Cerebellar cortex (tissue), 1 donor: ENCODE measurements around the gene REP15.
"Not testable (repeated sequence)": the region's sequence is repeated elsewhere in the genome, so short reads cannot be mapped to it uniquely, and the experiment has no call there.

Source experiments
- DNase-seq: peaks from one replicate; pipeline ENCODE4 v3.0.0-alpha.2; 2015; ENCODE audit warnings: low spot score

REP15 gene

DNA sequence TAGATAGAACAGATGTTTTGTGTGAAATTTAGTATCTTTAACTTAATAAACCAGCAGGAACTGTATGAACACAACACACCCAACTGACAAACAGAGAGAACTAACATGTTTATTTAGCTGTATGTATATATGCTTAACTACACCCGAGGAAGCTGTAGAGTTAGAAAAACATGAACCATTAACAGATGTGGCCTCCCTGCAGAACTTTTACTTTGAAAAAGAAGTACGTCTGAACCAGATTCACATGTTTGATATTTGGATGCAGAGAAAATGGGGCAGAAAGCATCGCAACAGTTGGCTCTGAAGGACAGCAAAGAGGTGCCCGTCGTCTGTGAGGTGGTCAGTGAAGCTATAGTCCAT is at the start of gene REP15:
TSS of gene REP15 (plus strand) at position 155 of the 360 bp plus-strand sequence. CDS start at position 271, 116 bp downstream.
- no peak for DNase-seq

GRCh38 chr12:27650011-27650410 is 46.2 kb upstream of the REP15 start:
- no peak for DNase-seq

DNA sequence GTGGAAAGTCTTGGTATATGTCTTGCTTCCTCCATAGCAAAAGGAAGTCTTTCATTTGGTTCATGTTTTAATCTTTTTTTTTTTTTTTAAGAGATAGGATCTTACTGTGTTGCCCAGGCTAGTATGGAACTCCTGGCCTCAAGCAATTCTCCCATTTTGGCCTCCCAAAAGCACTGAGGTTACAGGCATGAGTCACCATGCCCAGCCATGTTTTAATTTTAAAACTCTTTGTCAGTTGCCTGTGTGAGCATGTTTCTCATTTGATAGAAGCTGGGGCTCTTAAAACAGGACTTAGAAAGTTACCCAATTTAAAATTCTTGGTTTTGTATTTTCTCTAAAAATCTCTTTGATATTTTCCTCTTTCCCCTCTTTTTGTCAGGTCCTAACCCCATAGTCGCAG is 45.0 kb upstream of the REP15 start:
- DNase-seq = no peak

GRCh38 chr12:27652174-27652763 is 44.0 kb upstream of the REP15 start:
- peak; percentile 75 for DNase-seq

- no peak for DNase-seq
Measured at GRCh38 chr12:27653661-27654060, 42.6 kb upstream of the REP15 start.

GRCh38 chr12:27655476-27655875 is 40.8 kb upstream of the REP15 start:
- DNase-seq = not testable (repeated sequence)

DNA sequence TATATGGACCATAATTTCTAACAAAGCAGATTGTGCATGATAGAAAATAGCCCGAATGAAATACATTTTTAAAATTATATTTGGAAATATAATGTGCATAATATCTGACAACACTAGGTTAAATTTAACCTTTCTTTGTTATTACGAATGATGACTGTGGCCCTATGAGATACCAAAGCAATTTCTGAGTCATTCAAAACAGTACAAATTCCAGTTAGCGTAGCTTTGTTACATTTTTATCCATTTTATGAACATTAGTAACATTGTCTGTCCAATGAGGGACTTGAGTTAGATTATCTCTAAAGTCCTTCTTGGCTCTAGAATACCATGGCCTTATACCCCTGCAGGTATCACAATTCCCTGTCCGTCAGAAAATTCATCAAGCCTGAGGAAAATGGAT is 39.0 kb upstream of the REP15 start:
- no peak for DNase-seq

- DNase-seq = no peak
Measured at GRCh38 chr12:27665704-27666103, 30.5 kb upstream of the REP15 start.

GRCh38 chr12:27666510-27666909 is 29.7 kb upstream of the REP15 start:
- DNase-seq = no peak

GRCh38 chr12:27667540-27667939 is 28.7 kb upstream of the REP15 start:
- no peak for DNase-seq

DNA sequence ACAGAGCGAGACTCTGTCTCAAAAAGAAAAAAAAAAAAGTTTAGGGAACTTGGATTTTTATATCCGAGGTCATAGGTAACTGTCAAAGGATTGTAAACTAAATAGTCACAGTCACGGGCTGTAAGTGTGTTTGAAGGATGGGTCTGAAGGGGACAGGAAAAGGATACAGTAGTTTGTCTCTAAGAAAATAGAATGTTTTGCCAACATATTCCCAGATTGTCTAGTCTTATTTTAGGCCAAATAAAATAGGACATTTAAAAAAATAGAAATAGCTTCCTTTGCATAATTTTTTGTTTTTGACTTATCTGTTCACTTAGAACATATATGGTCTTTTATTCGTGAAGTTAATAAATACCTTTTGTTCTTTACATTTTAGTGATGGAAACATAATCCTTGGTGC is 24.2 kb upstream of the REP15 start:
- no peak for DNase-seq

- no peak for DNase-seq
Measured at GRCh38 chr12:27672643-27673042, 23.6 kb upstream of the REP15 start.

GRCh38 chr12:27673101-27673718 is 23.0 kb upstream of the REP15 start:
- DNase-seq = no peak

- DNase-seq = no peak
Measured at GRCh38 chr12:27674989-27675388, 21.3 kb upstream of the REP15 start.

GRCh38 chr12:27680619-27681018 is 15.6 kb upstream of the REP15 start:
- no peak for DNase-seq

- no peak for DNase-seq
Measured at GRCh38 chr12:27682534-27682933, 13.7 kb upstream of the REP15 start.

- no peak for DNase-seq
Measured at GRCh38 chr12:27685274-27685673, 11.0 kb upstream of the REP15 start.

DNA sequence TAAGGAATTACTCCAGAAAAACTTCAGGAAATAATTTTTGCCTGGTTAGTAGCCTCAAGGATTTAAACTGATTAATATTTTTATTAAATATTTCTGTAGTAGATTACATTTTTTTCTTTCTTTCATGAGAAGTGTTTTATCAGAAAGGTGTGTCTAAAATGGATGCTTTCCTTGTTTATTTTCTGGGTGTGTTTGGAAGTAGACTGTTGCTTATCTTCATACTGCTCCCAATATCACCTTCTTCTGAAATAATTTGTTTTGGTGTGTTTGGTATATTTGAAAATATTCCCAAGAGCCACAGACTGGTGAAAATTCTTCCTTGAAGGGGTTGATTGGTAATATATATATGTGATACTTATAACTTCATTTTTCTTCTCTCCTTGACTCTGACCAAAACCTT is 10.1 kb upstream of the REP15 start:
- no peak for DNase-seq

DNA sequence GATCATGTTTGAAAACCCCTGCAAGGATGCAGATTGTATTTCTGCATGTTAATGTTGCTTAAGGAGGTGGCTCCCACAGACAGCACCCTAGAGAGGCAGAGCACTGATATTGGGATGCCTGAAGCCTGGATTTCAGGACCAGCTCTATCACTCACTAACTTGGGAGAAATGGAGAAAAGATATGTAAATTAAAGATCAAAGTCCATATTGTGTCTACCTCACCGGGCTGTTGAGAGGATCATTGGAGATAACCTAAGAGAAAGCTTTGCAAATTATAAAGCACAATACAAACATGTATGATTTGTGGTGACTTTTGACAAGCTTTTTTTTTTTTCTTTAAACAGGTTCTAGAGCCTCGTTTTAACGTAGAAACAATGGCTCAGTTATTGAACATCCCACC is 7.6 kb upstream of the REP15 start:
- DNase-seq = no peak

DNA sequence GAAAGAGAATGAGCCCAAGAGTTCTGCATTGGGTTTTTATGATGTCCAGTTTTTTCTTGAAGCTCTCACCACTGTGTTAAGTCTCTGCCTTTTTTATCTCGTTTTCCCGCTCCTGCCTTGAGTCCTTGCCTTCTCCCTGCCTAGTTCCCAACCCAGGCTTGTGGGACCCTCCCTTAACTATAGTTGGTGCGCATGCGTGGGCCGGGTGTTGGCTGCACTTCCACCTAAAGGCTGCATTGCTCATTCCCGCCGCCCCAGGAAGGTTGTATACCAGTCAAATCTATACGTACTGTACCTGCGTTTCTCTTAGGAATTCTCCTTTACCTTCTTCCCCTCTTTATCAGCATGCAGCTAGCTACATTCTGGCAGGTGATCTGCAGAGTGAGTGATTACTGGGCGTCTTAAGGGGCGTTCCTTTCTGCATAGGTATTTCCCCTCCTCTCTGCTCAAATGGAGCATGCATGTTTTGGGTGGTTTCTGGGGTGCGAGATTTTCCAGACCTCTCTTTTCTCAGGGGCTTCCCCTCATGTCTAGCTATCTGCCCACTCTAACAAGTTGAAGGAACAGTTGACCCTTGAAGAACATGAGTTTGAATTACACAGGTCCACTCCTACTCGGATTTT is 6.6 kb upstream of the REP15 start:
- DNase-seq = no peak

GRCh38 chr12:27693403-27693802 is 2.8 kb upstream of the REP15 start:
- DNase-seq = no peak

DNA sequence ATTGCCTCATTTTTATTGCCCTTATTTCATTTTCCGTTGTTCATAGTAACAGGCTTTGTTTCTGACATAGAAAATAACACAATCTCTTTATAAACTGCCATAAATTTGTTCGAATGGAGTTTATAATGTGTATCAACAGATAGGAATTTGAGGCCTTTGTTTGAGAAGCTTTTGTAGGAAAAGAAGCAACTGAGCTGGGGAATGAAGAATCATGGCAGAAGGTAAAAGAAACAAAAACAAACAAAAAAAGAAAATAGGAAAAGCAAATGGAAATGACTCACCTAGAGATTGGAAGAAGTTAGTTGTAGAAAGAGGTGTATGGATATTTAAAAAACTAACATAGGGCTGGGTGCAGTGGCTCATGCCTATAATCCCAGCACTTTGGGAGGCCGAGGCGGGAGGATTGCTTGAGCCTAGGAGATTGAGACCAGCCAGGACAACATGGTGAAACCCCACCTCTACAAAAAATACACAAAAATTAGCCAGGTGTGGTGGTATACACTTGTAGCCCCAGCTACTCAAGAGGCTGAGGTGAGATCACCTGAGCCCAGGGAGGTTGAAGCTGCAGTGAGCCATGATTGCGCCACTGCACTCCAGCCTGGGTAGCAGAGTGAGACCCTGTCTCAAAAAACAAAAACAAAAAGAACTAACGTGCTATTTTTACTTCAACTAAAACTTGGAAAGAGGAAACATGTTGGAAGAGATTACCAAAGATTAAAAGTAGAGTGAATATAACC is 523 bp upstream of the REP15 start:
- no peak for DNase-seq
